Fibroblast of villous mesenchyme (primary cell): ENCODE results near the gene HENMT1. TPM values are rescaled to one million over a fixed set of nuclear protein-coding genes. Genes with fewer than 3 reads are reported as not detected.
"Not testable (repeated sequence)": the region's sequence is repeated elsewhere in the genome, so short reads cannot be mapped to it uniquely, and the experiment has no call there.

Source experiments
- DNase-seq: peaks from one replicate; pipeline ENCODE4 v3.0.0-alpha.2; 2010; ENCODE audit warnings: low read depth
- H3K4me3 ChIP-seq: 2 replicates; pipeline ENCODE4 v1.5.1; 2011; ENCODE audit warnings: low read depth, mild to moderate bottlenecking, low read length
- total RNA-seq: library from RNA; depleted of rRNA; stranded (reverse); fragments of >200 nt; gene quantifications from 2 replicates; pipeline ENCODE4 v1.2.3, GENCODE V29; 2012
- TF ChIP-seq, protein P1 (sequence below): IDR thresholded peaks from 2 replicates; pipeline ENCODE4 v1.5.1; 2012; ENCODE audit warnings: low read depth, mild to moderate bottlenecking, low read length; ENCODE audit not compliant: insufficient read depth

The HENMT1 gene
- total RNA-seq, 1 donor: 6.0 TPM

DNA sequence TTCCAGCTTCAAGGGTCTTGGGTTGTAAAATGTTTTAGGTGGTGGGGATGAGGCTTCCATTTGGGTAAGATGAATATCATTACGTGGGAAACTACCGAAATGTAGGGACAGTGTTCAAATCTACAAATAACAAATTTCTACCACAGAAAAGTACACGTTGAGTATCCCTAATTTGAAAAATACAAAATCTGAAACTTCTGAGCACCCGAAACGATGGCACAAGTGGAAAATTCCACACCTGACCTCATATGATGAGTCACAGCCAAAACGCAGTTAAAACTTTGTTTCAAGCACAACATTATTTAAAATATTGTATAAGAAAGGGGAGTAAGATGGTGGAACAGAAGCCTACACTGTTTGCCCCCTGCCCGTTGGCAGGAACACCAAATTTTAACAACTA lies 8.8 kb upstream of the HENMT1 start:
- H3K4me3 ChIP-seq: no peak overlapping the region
- DNase-seq: no peak
- TF ChIP-seq, protein P1, sequence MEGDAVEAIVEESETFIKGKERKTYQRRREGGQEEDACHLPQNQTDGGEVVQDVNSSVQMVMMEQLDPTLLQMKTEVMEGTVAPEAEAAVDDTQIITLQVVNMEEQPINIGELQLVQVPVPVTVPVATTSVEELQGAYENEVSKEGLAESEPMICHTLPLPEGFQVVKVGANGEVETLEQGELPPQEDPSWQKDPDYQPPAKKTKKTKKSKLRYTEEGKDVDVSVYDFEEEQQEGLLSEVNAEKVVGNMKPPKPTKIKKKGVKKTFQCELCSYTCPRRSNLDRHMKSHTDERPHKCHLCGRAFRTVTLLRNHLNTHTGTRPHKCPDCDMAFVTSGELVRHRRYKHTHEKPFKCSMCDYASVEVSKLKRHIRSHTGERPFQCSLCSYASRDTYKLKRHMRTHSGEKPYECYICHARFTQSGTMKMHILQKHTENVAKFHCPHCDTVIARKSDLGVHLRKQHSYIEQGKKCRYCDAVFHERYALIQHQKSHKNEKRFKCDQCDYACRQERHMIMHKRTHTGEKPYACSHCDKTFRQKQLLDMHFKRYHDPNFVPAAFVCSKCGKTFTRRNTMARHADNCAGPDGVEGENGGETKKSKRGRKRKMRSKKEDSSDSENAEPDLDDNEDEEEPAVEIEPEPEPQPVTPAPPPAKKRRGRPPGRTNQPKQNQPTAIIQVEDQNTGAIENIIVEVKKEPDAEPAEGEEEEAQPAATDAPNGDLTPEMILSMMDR: no peak

DNA sequence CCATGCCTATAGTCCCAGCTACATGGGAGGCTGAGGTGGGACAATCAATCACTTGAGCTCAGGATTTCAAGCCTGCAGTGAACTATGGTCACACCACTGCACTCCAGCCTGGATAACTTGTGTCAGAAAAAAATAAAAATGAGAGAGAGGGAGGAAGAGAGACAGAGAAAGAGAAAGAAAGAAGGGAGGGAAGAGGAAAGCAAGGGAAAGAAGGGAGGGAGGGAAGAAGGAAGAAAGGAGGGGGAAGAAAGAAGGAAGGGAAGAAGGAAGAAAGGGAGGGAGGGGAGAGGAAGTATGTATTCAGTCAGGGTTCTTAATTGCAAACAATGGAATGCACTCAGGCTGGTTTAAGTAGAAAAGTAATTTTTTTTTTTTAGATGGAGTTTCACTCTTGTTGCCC lies 7.9 kb upstream of the HENMT1 start:
- TF ChIP-seq, protein P1: no peak
- H3K4me3 ChIP-seq: no peak overlapping the region
- no peak for DNase-seq

DNA sequence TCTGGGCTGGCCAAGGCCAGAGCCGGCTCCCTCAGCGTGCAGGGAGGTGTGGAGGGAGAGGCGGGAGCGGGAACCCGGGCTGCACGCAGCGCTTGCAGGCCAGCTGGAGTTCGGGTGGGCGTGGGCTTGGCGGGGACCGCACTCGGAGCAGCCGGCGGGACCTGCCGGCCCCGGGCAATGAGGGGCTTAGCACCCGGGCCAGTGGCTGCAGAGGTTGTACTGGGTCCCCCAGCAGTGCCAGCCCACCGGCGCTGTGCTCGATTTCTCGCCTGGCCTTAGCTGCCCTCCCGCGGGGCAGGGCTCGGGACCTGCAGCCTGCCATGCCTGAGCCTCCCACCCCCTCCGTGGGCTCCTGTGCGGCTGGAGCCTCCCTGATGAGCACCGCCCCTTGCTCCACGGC lies 6.5 kb upstream of the HENMT1 start:
- DNase-seq, H3K4me3 ChIP-seq: not testable (repeated sequence)

DNA sequence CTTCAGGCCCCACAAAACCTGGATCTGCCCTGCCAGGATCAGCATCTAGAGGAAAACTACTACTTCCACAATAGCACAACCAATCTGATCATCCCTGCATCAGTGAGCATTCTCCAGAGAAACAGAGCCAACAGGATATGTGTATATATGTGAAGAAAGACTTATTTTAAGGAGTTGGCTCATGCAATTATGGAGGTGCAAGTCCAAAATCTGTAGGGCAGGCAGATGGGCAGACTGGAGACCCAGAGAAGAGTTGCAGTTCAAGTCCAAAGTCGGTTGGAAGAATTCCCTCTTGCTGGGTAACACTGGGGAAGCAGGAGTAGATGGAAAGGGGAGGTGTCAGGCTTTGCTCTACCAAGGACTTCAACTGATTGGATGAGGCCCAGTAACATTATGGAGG lies 4.9 kb upstream of the HENMT1 start:
- DNase-seq: no peak
- TF ChIP-seq, protein P1: no peak
- H3K4me3 ChIP-seq: no peak overlapping the region

DNA sequence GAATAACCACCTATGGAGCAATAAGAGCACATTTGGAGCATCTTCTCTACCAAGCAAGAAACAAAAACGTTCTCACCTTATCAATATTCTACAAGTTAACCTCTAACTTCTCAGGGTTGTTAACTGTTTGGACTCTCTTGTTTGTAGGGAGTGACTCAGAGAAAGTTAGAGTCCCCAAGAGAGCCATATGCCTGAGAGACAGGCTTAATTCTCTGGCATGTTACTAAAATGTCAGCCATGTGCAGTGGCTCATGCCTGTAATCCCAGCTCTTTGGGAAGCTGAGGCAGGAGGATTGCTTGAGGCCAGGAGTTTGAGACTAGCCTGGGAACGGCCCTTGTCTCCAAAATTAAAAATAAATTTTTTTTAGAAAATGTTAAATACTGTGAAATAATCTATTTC lies 4.2 kb upstream of the HENMT1 start:
- no peak for DNase-seq
- H3K4me3 ChIP-seq: no peak overlapping the region
- TF ChIP-seq, protein P1: no peak

DNA sequence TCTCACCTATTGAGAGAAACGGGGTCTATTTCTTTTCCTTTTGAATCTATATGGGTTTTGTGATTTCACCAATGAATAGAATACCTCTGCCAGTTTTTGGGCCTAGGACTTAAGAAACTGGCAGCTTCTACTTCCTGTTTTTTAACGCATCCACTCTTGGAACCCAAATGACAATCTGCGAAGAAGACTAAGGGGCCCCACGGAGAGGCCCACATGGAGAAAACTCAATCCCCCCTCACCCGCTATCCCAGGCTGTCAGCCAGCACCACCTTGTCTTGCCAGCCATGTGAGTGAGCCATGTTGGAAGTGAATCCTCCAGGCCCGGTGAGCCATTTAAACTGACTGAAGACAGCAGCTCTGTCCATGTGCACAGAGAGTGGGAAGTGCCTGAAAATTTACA lies 3.6 kb upstream of the HENMT1 start:
- no peak overlapping the region for H3K4me3 ChIP-seq
- DNase-seq: no peak
- TF ChIP-seq, protein P1: no peak

DNA sequence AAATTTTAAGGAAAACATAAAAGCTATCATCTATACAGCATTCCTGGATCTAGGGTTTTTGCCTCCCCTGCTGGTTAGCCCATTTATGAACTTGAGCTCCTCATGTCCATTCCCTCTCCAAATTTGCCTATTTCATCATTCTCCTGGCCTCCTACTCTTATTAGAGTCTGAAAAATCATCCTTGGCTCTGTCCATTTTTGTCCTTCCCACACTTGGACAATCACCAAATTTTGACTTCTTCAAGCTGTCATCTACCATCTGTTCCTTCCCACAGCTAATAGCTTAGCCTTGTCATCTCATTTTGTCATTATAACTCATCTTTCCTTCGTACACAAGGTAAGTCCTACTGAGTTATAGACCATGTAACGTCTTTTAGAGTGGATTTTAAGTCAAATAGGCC lies 2.2 kb upstream of the HENMT1 start:
- TF ChIP-seq, protein P1: no peak
- DNase-seq: no peak

More for the DNA sequence above, 2.2 kb upstream of the HENMT1 start:
- H3K4me3 ChIP-seq: no peak overlapping the region
